ENCODE data around the gene MAP2K5.

GRCh38 chr15:67707520-67708283 lies 165.2 kb downstream of the MAP2K5 start:
- TF ChIP-seq CTCF (IDR thresholded peaks at IDR 0.05; ENCODE audit: low read depth, low read length, missing input control), result no peak
- TF ChIP-seq RAD21 (IDR thresholded peaks at IDR 0.05), result no peak
- no peak for TF ChIP-seq JUND (IDR thresholded peaks at IDR 0.05)
- TF ChIP-seq GABPA (IDR thresholded peaks at IDR 0.05 in 1 of 2, conservative IDR thresholded peaks at IDR 0.05 in 1 of 2), result no peak
- no peak for TF ChIP-seq TAF1 (conservative IDR thresholded peaks at IDR 0.05)
- no peak for TF ChIP-seq REST (IDR thresholded peaks at IDR 0.05)
- no peak for TF ChIP-seq MAX (IDR thresholded peaks at IDR 0.05)
- TF ChIP-seq EGR1 (IDR thresholded peaks at IDR 0.05; ENCODE audit: low read depth in 2 of 2), result no peak
- TF ChIP-seq ZBTB33 (IDR thresholded peaks at IDR 0.05), result no peak
- no peak for TF ChIP-seq SP1 (IDR thresholded peaks at IDR 0.05)
- no peak for TF ChIP-seq RXRA (IDR thresholded peaks at IDR 0.05)
- no peak for TF ChIP-seq FOXA1 (IDR thresholded peaks at IDR 0.05)
- no peak for TF ChIP-seq YY1 (IDR thresholded peaks at IDR 0.05)

Data from liver (tissue), 3 donors.